ENCODE results near the gene LDB3.

LDB3 gene

DNA sequence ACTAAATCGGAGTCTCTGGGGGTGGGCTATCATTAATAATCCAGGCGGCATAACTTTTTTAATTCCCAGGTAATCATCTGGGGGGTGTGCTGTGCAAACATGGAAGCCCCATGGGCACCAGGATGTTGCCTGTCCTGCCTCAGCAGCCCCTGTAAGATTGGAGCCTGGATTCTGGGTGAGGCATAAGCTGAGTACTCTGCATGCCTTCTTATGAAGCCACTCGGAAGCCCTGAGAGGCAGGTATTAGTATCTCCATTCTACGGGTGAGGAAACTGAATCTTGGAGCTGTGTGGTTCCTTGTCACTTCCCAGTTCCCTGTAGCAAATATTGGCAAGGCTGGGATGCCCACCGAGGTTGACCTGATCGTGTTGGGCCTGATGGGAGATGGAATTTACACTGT is 21.4 kb upstream of the LDB3 start:
- H3K36me3 Mint-ChIP-seq (ENCODE audit: low read depth) = no peaks in the 10 kb centered on the region
- no peaks in the 10 kb centered on the region for H3K9me3 Mint-ChIP-seq
- H3K4me1 Mint-ChIP-seq (ENCODE audit: low read depth) = no peaks in the 10 kb centered on the region
- no peak overlapping the region for H3K27ac Mint-ChIP-seq
- no peaks in the 10 kb centered on the region for H3K27me3 Mint-ChIP-seq
- no peak overlapping the region for H3K4me3 Mint-ChIP-seq
- intact Hi-C loops (cut with micrococcal nuclease) = no loop called here

DNA sequence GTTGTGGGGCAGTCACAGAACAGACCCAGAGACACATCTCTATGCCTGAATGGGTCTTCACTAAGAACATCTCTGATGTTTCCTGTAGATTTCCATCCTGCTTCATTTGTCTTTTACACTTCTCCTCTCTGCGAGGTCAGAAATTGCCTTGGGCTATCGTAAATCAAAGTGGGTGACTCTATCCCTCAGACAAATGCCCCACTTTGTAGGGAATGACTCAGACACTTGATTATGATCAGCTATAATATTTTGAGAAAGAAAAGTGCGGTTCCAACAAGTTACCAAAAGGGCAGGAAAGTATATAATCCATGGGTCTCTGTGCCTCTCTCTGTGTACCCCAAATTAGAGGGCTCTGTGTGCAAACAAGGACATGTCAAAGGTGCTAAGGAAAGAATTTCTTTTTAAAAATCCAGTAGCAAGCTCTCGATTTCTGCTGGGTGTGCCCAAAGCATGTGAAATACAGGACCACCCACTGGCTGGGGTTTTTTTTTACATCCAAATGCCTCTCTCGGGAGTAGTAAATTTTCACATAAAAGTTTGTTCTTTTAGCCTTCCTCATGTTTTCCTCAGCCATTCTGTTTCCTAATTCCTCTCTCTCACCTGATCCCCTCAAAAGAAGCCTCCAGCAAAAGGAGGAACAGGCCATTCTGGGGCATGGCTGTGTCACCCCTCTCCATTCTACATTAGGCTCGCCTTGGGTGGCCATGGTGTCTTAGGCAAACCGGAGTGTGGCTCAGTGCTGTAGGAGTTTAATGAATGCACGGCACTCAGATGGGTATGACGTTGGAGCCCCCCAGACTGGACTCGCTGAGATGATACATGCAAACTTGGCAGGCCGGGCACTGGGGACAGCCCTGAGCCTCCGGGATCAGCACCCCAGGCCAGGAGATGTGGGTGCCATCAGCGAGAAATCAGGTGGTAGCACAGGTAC is 20.3 kb upstream of the LDB3 start:
- Mint-ChIP-seq H3K4me3 (no peak overlapping the region), H3K27me3 (no peaks in the 10 kb centered on the region), H3K4me1 (ENCODE audit: low read depth) (no peaks in the 10 kb centered on the region), H3K36me3 (ENCODE audit: low read depth) (no peaks in the 10 kb centered on the region), H3K9me3 (no peaks in the 10 kb centered on the region), H3K27ac (no peak overlapping the region)
- intact Hi-C loops (cut with micrococcal nuclease) = no loop called here

DNA sequence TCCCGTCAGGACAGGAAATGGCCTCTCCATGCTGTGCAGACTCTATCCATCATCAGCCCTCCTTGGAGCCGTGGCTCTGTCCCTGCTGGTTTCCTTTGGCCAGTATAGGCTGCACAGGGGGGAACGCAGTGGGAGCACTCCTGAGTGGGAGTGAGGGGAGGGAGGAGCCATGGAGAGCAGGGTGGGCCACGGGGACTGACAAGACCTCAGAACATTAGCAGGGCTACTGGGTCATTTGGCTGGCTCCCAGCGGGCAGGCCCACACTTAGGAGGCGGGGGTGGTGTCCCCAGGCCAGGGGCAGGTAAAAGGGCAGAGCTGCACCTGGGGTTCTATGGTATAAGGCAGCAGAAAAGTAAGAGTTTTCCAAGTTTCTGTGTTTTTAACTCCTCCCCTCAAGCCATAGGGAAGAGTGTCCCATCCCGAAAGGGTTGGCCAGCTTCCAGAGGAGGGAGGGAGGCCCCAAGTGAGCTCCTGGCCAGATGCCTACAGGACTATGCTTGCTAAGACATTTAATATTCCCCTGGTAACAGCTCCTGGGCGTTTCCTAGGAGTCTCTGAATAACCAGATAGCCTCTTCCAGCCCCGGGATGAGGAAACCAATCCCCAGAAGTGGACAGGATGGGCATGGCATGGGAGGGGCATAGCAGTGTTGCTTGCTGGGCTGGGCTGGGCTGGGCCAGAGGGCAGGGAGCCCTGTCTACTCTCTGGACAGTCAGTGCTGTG is 19.4 kb upstream of the LDB3 start:
- H3K9me3 Mint-ChIP-seq = no peaks in the 10 kb centered on the region
- H3K4me1 Mint-ChIP-seq (ENCODE audit: low read depth) = no peaks in the 10 kb centered on the region
- no peaks in the 10 kb centered on the region for H3K36me3 Mint-ChIP-seq (ENCODE audit: low read depth)
- H3K27me3 Mint-ChIP-seq = no peaks in the 10 kb centered on the region
- no peak overlapping the region for H3K27ac Mint-ChIP-seq
- intact Hi-C loops (cut with micrococcal nuclease) = no loop called here
- H3K4me3 Mint-ChIP-seq = no peak overlapping the region

DNA sequence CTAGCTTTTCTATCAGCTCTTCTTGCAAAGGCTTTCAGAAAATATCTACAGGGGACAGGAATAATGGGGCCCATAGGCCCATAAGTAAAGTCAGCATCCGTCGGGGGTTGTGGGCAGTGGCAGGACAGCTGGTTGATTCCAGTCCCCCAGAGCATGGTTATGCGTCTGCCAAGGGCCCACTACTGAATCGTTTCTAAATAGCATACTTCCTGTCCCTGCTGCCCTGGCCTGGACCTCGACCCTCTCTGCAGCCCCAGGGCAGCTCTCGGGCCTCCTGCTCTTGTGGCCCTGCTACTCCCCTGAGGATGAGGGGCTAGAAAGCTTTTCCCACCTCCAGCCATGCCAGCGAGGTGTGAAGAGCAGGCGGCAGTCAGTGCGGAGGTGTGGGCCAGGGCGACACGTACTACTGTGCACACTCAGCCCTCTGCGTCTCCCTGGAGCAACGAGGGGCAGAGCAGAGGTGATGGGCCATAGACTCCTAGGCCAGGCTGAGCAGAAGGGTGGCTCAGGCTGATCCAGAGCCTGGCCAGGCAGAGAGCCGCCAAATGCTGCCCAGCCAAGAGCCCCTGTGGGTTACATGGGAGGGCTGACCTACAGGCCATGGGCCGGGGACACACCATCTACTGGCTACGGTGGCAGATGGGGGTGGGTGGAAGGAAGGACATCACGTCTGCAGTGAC is 18.7 kb upstream of the LDB3 start:
- H3K27me3 Mint-ChIP-seq = no peaks in the 10 kb centered on the region
- H3K4me3 Mint-ChIP-seq = no peak overlapping the region
- H3K27ac Mint-ChIP-seq = no peak overlapping the region
- no peaks in the 10 kb centered on the region for H3K4me1 Mint-ChIP-seq (ENCODE audit: low read depth)
- intact Hi-C loops (cut with micrococcal nuclease) = no loop called here
- H3K9me3 Mint-ChIP-seq = no peaks in the 10 kb centered on the region
- H3K36me3 Mint-ChIP-seq (ENCODE audit: low read depth) = no peaks in the 10 kb centered on the region

DNA sequence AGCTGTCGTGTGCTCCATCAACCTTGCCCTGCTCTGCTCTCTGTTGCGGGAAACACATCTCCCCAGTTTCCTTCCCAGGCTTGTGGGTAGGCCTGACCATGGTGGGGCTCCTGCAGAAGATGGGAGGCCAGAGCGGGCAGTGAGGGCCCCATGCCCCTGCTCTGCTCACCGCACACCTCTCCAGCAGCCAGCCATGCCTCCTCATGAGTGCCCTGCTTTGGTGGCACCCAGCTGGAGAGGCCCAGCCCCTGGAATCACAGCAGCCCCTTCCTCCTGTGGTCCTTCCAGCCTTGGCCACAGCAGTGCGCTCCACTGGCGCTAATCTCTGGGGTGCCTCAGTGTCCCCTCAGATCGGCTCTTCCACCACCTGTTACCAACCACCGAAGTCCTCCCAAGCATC is 18.2 kb upstream of the LDB3 start:
- Mint-ChIP-seq H3K27me3 (no peaks in the 10 kb centered on the region), H3K36me3 (ENCODE audit: low read depth) (no peaks in the 10 kb centered on the region), H3K4me1 (ENCODE audit: low read depth) (no peaks in the 10 kb centered on the region), H3K27ac (no peak overlapping the region), H3K9me3 (no peaks in the 10 kb centered on the region), H3K4me3 (no peak overlapping the region)
- intact Hi-C loops (cut with micrococcal nuclease) = no loop called here

DNA sequence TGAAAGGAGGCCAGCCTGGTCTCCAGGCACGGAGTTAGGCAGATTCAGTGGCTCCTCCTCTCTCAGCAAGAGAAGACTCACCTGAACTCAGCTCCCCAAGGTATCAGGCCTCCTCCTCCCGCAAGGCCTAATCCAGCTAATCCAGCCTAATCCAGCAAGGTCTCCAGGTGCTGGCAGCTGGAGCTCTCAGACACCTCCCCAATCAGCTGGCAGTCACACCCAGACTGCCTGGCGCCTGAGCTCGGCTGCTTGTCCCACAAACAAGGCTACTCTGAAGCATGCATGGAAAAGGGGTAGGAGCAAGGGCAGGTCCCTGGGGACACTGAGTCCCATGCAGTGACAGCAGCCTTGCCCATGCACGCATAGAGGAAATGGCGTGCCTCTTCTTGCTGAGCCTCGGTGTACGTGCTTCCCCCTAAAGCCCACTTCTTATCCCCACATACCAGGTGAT is 17.3 kb upstream of the LDB3 start:
- Mint-ChIP-seq H3K4me1 (ENCODE audit: low read depth) (no peaks in the 10 kb centered on the region), H3K36me3 (ENCODE audit: low read depth) (no peaks in the 10 kb centered on the region), H3K27me3 (no peaks in the 10 kb centered on the region), H3K9me3 (no peaks in the 10 kb centered on the region), H3K4me3 (no peak overlapping the region), H3K27ac (no peak overlapping the region)
- intact Hi-C loops (cut with micrococcal nuclease) = no loop called here

DNA sequence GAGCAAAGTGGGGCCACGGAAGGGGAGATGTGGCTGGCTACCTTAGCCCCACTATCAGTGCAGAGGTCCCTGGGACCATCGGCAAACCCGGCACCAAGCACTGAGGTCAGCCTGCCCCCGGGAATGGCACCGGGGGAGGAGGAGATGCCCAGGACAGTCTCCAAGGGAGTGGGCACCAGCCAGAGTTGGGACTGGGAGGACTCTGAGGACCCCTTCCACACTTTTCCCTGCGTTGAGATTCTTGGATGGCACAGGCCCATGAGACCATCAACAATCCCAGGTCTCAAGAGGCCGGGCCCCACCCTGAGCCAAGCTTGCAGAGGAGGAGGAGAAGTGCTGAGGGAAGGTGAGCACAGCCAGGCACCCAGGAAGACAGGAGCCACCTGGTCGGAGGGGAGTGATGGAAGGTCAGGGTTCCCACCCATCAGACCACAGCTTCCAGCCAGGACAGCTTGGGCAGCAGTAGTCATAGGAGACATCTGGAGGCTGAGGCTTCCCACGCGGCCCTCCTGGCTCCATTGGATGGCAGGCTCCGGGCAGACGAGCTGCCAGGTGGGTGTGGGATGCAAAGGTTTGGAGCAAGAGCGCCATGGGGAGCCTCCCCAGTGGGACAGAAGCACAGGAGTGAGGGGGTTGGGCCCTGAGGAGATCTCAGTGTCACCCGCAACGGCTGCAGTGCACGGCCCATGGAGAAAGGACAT is 16.5 kb upstream of the LDB3 start:
- Mint-ChIP-seq H3K27ac (no peak overlapping the region), H3K27me3 (no peaks in the 10 kb centered on the region), H3K36me3 (ENCODE audit: low read depth) (no peaks in the 10 kb centered on the region), H3K4me3 (no peak overlapping the region), H3K9me3 (no peaks in the 10 kb centered on the region), H3K4me1 (ENCODE audit: low read depth) (no peaks in the 10 kb centered on the region)
- intact Hi-C loops (cut with micrococcal nuclease) = no loop called here

DNA sequence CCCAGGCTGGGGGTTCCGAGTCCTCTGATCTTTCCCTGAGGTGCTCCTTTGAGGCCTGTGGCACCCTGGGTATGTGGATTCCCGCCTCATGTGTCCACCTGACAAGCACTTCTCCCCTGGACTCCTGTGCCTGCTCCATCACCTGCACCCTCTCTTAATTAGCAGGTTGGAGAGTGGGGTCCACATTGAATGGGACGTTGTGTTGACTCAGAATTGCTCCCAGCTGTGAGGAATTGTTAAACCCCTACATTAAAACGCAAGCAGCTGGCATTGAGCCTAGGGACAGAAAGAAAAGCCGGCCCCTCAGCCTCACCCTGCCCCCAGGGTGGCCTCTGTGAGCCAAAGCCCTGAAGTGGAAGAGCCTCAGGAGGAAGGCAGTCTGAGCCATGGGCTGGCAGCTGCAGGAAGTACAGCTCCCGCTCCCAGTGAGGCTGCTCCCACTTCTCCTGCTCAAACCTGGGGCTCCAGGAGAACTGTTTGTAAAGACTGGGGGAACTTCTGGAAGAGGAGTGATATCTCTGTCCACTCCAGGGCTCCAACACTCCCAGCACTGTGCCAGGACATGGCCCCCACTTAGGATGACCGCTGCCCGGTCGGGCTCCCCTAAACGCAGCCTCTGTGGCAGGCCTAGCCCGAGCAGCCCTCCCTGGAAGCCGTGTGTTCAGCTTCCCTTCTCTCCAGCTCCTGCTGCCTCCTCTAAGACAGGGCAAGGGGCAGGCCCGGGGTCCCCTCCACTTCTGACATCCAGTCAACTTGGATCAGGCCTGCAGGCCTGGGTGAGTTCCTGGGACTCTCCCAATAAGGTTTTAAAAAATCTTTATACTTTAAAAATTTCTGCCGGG is 15.7 kb upstream of the LDB3 start:
- no peaks in the 10 kb centered on the region for H3K36me3 Mint-ChIP-seq (ENCODE audit: low read depth)
- H3K27ac Mint-ChIP-seq = no peak overlapping the region
- H3K27me3 Mint-ChIP-seq = no peaks in the 10 kb centered on the region
- intact Hi-C loops (cut with micrococcal nuclease) = no loop called here
- H3K4me3 Mint-ChIP-seq = no peak overlapping the region
- no peaks in the 10 kb centered on the region for H3K4me1 Mint-ChIP-seq (ENCODE audit: low read depth)
- no peaks in the 10 kb centered on the region for H3K9me3 Mint-ChIP-seq

DNA sequence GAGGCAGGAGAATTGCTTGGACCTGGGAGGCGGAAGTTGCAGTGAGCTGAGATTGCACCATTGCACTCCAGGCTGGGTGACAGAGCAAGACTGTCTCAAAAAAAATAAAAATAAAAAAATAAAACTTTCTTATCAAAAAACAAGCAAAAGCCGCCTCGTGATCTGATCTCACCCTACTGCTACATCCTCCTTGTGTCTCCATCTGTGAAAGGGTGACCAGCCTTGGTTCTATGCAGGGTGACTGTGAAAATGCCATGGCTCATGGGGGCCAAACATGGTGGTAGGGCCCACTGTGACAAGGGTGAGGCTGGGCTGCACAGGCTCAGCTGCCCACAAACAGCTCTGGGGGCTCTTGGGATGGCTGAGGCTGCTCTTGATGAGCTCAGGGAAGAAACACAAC is 14.9 kb upstream of the LDB3 start:
- no peak overlapping the region for H3K27ac Mint-ChIP-seq
- no peaks in the 10 kb centered on the region for H3K9me3 Mint-ChIP-seq
- intact Hi-C loops (cut with micrococcal nuclease) = no loop called here

DNA sequence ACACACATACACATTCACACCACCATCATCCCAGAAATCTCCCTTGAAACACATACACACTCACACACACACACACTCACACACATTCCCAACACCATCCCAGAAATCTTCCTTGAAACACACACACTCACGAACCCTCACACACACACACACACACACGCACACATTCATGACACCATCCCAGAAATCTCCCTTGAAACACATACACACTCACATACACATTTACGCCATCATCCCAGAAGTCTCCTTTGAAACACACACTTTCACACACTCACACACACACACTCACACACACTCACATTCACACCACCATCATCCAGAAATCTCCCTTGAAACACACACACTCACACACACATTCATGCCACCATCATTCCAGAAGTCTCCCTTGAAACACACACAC is 14.3 kb upstream of the LDB3 start:
- Mint-ChIP-seq H3K27ac (no peak overlapping the region), H3K4me3 (no peak overlapping the region), H3K27me3 (no peaks in the 10 kb centered on the region), H3K36me3 (ENCODE audit: low read depth) (no peaks in the 10 kb centered on the region), H3K9me3 (no peaks in the 10 kb centered on the region), H3K4me1 (ENCODE audit: low read depth) (no peaks in the 10 kb centered on the region)
- intact Hi-C loops (cut with micrococcal nuclease) = no loop called here

More for the DNA sequence above, 14.9 kb upstream of the LDB3 start:
- H3K27me3 Mint-ChIP-seq = no peaks in the 10 kb centered on the region
- H3K4me3 Mint-ChIP-seq = no peak overlapping the region
- no peaks in the 10 kb centered on the region for H3K4me1 Mint-ChIP-seq (ENCODE audit: low read depth)
- H3K36me3 Mint-ChIP-seq (ENCODE audit: low read depth) = no peaks in the 10 kb centered on the region

DNA sequence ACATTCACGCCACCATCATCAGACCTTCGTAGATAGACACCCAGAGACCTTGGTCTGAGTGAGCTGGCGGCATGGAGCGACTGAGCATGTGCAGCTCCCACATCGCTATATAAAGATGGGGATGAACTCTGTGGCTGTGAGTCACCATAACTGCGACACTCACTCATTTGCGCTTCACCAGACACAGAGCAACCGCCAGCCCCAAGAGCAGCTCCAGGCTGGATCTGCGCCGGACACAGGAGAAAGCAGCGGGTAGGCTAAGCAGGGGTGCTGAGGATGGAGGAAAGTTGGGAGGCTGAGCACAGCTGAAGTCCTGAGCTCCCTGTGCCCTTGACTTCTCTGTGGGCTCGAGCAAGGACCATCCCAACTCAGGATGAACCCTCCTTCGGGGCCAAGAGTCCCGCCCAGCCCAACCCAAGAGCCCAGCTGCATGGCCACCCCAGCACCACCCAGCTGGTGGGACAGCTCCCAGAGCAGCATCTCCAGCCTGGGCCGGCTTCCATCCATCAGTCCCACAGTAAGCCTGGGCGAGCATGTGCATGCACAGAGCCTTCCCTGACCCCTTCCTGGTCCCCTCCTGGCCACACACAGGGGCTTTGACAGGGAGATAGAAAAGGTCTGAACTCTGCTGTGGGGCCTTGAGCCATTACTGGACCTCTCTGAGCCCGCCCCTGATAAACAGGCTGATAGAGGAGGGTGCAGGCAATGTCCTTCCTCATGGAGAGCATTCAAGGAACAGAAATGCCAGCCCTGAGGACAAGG is 13.7 kb upstream of the LDB3 start, which contains the start of gene OPN4:
Gene OPN4, plus strand, starts transcription at position 137 of the 762 bp plus-strand sequence. Its CDS starts 237 bp downstream, at position 374.
- no peak within 1 kb of the TSS for H3K4me3 Mint-ChIP-seq
- H3K27me3 Mint-ChIP-seq = no peaks in the 10 kb centered on the region
- H3K36me3 Mint-ChIP-seq (ENCODE audit: low read depth) = no peaks in the 10 kb centered on the region
- H3K27ac Mint-ChIP-seq = no peak within 1 kb of the TSS
- H3K4me1 Mint-ChIP-seq (ENCODE audit: low read depth) = no peaks in the 10 kb centered on the region
- no peaks in the 10 kb centered on the region for H3K9me3 Mint-ChIP-seq
- intact Hi-C loops (cut with micrococcal nuclease) = no loop called here

DNA sequence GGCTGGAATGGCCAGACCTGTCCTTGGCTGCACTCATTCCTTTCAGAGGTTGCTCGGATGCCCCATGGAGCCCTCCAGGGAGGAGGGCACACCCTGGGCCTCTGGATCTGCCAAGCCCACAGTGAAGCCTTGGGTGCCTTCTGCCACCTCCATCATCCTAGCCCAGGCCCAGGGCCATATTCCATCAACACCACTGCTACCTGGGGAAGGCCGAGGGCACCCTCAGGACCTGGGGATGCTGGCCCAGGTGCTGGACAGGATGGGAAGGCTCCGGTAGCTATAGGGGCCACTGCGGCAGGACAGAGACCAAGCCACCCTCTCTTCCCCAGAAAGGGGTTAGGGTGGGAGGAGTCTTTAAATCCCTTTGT is 13.2 kb upstream of the LDB3 start:
- no peaks in the 10 kb centered on the region for H3K27me3 Mint-ChIP-seq
- intact Hi-C loops (cut with micrococcal nuclease) = no loop called here
- no peaks in the 10 kb centered on the region for H3K36me3 Mint-ChIP-seq (ENCODE audit: low read depth)
- H3K27ac Mint-ChIP-seq = no peak overlapping the region
- H3K4me1 Mint-ChIP-seq (ENCODE audit: low read depth) = no peaks in the 10 kb centered on the region
- H3K4me3 Mint-ChIP-seq = no peak overlapping the region
- H3K9me3 Mint-ChIP-seq = no peaks in the 10 kb centered on the region
